HepG2 (cell line): Measurements from ENCODE around the gene NOC2L. TPM values are rescaled to one million over a fixed set of nuclear protein-coding genes. Genes with fewer than 3 reads are reported as not detected.

ENCODE experiments used
- ELF3 ChIP-seq: IDR thresholded peaks from 2 replicates; pipeline ENCODE4 v1.6.1; 2016; ENCODE audit warnings: missing genetic modification reagents, missing compliant biosample characterization
- HOXA9 ChIP-seq: sonication (generic); formaldehyde crosslinking; IDR thresholded peaks from 2 replicates; pipeline ENCODE4 v1.8.1; 2022; ENCODE audit warnings: missing genetic modification reagents, mild to moderate bottlenecking, moderate library complexity, borderline replicate concordance
- PCBP1 ChIP-seq: fragments of 200-400 bp; formaldehyde crosslinking; IDR thresholded peaks from 2 replicates; pipeline ENCODE4 v1.6.1; 2017; ENCODE audit warnings: mild to moderate bottlenecking, low read depth, low read length, borderline replicate concordance
- THAP11 ChIP-seq: IDR thresholded peaks from 2 replicates; pipeline ENCODE4 v1.6.1; 2016; ENCODE audit warnings: missing biosample characterization, missing genetic modification reagents
- ZC3H13 ChIP-seq: sonication (generic); formaldehyde crosslinking; IDR thresholded peaks from 2 replicates; pipeline ENCODE4 v1.8.1; 2023; ENCODE audit warnings: mild to moderate bottlenecking, missing genetic modification reagents, moderate library complexity
- ZFP82 ChIP-seq: sonication (generic); formaldehyde crosslinking; IDR thresholded peaks from 2 replicates; pipeline ENCODE4 v1.5.1; 2020; ENCODE audit warnings: mild to moderate bottlenecking, missing genetic modification reagents, borderline replicate concordance
- ZNF577 ChIP-seq: sonication (generic); formaldehyde crosslinking; IDR thresholded peaks from 2 replicates; pipeline ENCODE4 v1.4.0; 2020; ENCODE audit warnings: mild to moderate bottlenecking, low read depth, missing genetic modification reagents, borderline replicate concordance
- ZNF749 ChIP-seq: sonication (generic); formaldehyde crosslinking; IDR thresholded peaks from 2 replicates; pipeline ENCODE4 v1.8.0; 2022; ENCODE audit warnings: mild to moderate bottlenecking, missing genetic modification reagents, moderate library complexity, borderline replicate concordance
- polyA plus RNA-seq, 8 experiments: library from polyadenylated mRNA; depleted of rRNA in 3 of 8; stranded (reverse) in 7 of 8; unstranded in 1 of 8; fragments of >200 nt; fragmentation: Illumina TruSeq in 4 of 8; extraction: Trizol in 4 of 8; gene quantifications; 2 replicates each; pipeline versions ENCODE4 v1.2.1 to v1.2.3, GENCODE V29; 2011 to 2016; ENCODE audit warnings: low read depth in 4 of 8, missing spikeins in 1 of 8, mixed read lengths in 1 of 8; ENCODE audit not compliant: insufficient read depth in 1 of 8
- total RNA-seq, 5 experiments: library from RNA; depleted of rRNA; stranded (reverse); fragments of >200 nt; fragmentation: Illumina TruSeq; extraction: Trizol; gene quantifications; 2 replicates each; pipeline ENCODE4 v1.2.3, GENCODE V29; 2016; ENCODE audit warnings: low read depth in 1 of 5
- TF ChIP-seq, protein P1 (sequence below): sonication (generic); formaldehyde crosslinking; IDR thresholded peaks from 2 replicates; pipeline ENCODE4 v1.4.0; 2020; ENCODE audit warnings: missing genetic modification reagents
- TF ChIP-seq, protein P2 (sequence below): sonication (generic); formaldehyde crosslinking; IDR thresholded peaks from 2 replicates; pipeline ENCODE4 v1.4.0; 2020; ENCODE audit warnings: missing genetic modification reagents, borderline replicate concordance
- TF ChIP-seq, protein P3 (sequence below): IDR thresholded peaks from 2 replicates; pipeline ENCODE4 v1.6.1; 2016; ENCODE audit warnings: low read depth, missing genetic modification reagents, missing compliant biosample characterization

The NOC2L gene
- total and polyA plus RNA-seq, 2 of the 13 experiments (the other 11 are each of a cell fraction or from before 2014, with no cell fraction given) = 32.0 to 103 TPM

DNA sequence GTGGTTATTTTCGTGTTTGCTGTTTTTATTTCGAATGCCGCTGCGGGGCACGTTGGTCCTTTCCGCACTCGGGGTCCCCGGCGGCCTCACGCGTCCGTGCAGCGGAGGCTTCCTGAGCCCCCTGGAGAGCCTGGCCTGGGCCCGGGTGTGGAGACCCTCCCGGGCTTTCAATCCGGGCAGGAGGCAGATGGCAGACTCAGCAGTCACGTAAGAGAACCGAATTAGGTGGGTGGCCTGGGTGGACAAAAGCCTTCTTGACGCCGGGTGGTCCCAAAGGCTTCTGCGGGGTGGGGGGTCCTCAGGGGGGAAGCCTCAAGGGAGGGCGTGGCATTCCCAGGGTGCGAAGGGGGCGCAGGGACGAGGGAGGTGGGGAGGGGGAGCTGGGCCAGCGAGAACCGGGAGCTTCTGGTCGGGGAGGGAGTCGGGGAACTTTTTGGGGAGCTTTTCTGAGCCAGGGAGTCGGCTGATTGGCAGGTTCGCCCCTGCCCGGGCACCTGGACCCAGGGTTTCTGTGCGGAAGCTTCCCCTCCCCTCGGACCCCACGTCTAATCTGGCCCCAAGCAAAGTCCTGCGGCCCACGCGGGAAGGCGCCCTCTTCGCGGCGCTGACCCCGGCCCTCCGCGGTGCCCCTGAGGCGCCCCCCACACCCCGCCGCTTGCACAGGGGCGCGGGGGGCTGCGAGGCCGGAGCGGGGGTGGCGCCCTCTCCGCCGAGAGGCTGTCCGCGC, 42.2 kb upstream of the NOC2L start (continued):
- TF ChIP-seq, protein P1, sequence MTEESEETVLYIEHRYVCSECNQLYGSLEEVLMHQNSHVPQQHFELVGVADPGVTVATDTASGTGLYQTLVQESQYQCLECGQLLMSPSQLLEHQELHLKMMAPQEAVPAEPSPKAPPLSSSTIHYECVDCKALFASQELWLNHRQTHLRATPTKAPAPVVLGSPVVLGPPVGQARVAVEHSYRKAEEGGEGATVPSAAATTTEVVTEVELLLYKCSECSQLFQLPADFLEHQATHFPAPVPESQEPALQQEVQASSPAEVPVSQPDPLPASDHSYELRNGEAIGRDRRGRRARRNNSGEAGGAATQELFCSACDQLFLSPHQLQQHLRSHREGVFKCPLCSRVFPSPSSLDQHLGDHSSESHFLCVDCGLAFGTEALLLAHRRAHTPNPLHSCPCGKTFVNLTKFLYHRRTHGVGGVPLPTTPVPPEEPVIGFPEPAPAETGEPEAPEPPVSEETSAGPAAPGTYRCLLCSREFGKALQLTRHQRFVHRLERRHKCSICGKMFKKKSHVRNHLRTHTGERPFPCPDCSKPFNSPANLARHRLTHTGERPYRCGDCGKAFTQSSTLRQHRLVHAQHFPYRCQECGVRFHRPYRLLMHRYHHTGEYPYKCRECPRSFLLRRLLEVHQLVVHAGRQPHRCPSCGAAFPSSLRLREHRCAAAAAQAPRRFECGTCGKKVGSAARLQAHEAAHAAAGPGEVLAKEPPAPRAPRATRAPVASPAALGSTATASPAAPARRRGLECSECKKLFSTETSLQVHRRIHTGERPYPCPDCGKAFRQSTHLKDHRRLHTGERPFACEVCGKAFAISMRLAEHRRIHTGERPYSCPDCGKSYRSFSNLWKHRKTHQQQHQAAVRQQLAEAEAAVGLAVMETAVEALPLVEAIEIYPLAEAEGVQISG = no peak
- TF ChIP-seq ZNF577 (CRISPR knock-in tag) = no peak
- TF ChIP-seq ZC3H13 (CRISPR knock-in tag) = 0 out of 2 replicates have a peak, but pooled peaks have one; percentile 25
- peak; percentile 59; the same call in 1 of the 2 replicates for TF ChIP-seq PCBP1
- TF ChIP-seq, protein P2, sequence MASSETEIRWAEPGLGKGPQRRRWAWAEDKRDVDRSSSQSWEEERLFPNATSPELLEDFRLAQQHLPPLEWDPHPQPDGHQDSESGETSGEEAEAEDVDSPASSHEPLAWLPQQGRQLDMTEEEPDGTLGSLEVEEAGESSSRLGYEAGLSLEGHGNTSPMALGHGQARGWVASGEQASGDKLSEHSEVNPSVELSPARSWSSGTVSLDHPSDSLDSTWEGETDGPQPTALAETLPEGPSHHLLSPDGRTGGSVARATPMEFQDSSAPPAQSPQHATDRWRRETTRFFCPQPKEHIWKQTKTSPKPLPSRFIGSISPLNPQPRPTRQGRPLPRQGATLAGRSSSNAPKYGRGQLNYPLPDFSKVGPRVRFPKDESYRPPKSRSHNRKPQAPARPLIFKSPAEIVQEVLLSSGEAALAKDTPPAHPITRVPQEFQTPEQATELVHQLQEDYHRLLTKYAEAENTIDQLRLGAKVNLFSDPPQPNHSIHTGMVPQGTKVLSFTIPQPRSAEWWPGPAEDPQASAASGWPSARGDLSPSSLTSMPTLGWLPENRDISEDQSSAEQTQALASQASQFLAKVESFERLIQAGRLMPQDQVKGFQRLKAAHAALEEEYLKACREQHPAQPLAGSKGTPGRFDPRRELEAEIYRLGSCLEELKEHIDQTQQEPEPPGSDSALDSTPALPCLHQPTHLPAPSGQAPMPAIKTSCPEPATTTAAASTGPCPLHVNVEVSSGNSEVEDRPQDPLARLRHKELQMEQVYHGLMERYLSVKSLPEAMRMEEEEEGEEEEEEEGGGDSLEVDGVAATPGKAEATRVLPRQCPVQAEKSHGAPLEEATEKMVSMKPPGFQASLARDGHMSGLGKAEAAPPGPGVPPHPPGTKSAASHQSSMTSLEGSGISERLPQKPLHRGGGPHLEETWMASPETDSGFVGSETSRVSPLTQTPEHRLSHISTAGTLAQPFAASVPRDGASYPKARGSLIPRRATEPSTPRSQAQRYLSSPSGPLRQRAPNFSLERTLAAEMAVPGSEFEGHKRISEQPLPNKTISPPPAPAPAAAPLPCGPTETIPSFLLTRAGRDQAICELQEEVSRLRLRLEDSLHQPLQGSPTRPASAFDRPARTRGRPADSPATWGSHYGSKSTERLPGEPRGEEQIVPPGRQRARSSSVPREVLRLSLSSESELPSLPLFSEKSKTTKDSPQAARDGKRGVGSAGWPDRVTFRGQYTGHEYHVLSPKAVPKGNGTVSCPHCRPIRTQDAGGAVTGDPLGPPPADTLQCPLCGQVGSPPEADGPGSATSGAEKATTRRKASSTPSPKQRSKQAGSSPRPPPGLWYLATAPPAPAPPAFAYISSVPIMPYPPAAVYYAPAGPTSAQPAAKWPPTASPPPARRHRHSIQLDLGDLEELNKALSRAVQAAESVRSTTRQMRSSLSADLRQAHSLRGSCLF (CRISPR knock-in tag) = no peak
- TF ChIP-seq ZNF749 (CRISPR knock-in tag) = no peak
- TF ChIP-seq, protein P3, sequence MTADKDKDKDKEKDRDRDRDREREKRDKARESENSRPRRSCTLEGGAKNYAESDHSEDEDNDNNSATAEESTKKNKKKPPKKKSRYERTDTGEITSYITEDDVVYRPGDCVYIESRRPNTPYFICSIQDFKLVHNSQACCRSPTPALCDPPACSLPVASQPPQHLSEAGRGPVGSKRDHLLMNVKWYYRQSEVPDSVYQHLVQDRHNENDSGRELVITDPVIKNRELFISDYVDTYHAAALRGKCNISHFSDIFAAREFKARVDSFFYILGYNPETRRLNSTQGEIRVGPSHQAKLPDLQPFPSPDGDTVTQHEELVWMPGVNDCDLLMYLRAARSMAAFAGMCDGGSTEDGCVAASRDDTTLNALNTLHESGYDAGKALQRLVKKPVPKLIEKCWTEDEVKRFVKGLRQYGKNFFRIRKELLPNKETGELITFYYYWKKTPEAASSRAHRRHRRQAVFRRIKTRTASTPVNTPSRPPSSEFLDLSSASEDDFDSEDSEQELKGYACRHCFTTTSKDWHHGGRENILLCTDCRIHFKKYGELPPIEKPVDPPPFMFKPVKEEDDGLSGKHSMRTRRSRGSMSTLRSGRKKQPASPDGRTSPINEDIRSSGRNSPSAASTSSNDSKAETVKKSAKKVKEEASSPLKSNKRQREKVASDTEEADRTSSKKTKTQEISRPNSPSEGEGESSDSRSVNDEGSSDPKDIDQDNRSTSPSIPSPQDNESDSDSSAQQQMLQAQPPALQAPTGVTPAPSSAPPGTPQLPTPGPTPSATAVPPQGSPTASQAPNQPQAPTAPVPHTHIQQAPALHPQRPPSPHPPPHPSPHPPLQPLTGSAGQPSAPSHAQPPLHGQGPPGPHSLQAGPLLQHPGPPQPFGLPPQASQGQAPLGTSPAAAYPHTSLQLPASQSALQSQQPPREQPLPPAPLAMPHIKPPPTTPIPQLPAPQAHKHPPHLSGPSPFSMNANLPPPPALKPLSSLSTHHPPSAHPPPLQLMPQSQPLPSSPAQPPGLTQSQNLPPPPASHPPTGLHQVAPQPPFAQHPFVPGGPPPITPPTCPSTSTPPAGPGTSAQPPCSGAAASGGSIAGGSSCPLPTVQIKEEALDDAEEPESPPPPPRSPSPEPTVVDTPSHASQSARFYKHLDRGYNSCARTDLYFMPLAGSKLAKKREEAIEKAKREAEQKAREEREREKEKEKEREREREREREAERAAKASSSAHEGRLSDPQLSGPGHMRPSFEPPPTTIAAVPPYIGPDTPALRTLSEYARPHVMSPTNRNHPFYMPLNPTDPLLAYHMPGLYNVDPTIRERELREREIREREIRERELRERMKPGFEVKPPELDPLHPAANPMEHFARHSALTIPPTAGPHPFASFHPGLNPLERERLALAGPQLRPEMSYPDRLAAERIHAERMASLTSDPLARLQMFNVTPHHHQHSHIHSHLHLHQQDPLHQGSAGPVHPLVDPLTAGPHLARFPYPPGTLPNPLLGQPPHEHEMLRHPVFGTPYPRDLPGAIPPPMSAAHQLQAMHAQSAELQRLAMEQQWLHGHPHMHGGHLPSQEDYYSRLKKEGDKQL (CRISPR knock-in tag) = peak; percentile 44; the same call in 1 of the 2 replicates
- TF ChIP-seq THAP11 (CRISPR knock-in tag) = no peak
- 0 out of 2 replicates have a peak, but pooled peaks have one; percentile 4 for TF ChIP-seq HOXA9
- TF ChIP-seq ZFP82 = peak; percentile 25; the same call in 1 of the 2 replicates
- no peak for TF ChIP-seq ELF3 (CRISPR knock-in tag)
